IMR-90 (cell line): ENCODE data around the gene ZNF665. TPM values are rescaled to one million over a fixed set of nuclear protein-coding genes. Genes with fewer than 3 reads are reported as not detected.

Source experiments
- ATAC-seq: fragments of 200-7000 bp; cut with Tn5 transposase; 2 replicates; pipeline ENCODE4 v1.9.1; 2020; ENCODE audit warnings: low read depth, mild to moderate bottlenecking, moderate library complexity
- BruUV-seq: library from RNA; stranded (reverse); fragments of 400-500 nt; replicated peaks from 2 replicates; lab custom pipeline; 2021; lab: Mats Ljungman, UMichigan
- CTCF ChIA-PET: fragments of 300-600 bp; formaldehyde crosslinking; extraction: SDS; loops from one replicate; lab custom pipeline; 2021; ENCODE audit warnings: antibody characterized with exemption; lab: Yijun Ruan, JAX
- POLR2A ChIA-PET: fragments of 300-600 bp; sonication (Branson Sonifier 250); formaldehyde crosslinking; loops from one replicate; lab custom pipeline; 2022; ENCODE audit warnings: antibody characterized with exemption; ENCODE audit not compliant: unreplicated experiment; lab: Charles Lee
- DNase-seq: peaks from one replicate; pipeline ENCODE4 v3.0.0; 2013
- H2AFZ ChIP-seq: replicated peaks from 2 replicates; pipeline ENCODE3; 2013; ENCODE audit warnings: low read length, mild to moderate bottlenecking; ENCODE audit not compliant: poor library complexity
- H2AK5ac ChIP-seq: 2 replicates; pipeline ENCODE4 v1.6.1; 2013; ENCODE audit warnings: low read depth, low read length, inconsistent platforms
- H2AK9ac ChIP-seq: replicated peaks from 2 replicates; pipeline ENCODE3; 2013; ENCODE audit warnings: mild to moderate bottlenecking, low read depth, low read length, moderate library complexity; ENCODE audit not compliant: poor library complexity
- H2BK120ac ChIP-seq: 2 replicates; pipeline ENCODE4 v1.6.1; 2013; ENCODE audit warnings: low read depth, low read length, inconsistent platforms
- H2BK15ac ChIP-seq: 3 replicates; pipeline ENCODE4 v1.6.1; 2013; ENCODE audit warnings: low read depth, low read length, inconsistent platforms
- H2BK20ac ChIP-seq: 2 replicates; pipeline ENCODE4 v1.6.1; 2013; ENCODE audit warnings: low read depth, mild to moderate bottlenecking, inconsistent platforms, low read length, moderate library complexity
- H2BK5ac ChIP-seq: 2 replicates; pipeline ENCODE4 v1.6.1; 2013; ENCODE audit warnings: mild to moderate bottlenecking, low read depth, low read length, inconsistent platforms; ENCODE audit not compliant: poor library complexity, severe bottlenecking
- H3K14ac ChIP-seq: replicated peaks from 2 replicates; pipeline ENCODE4 v1.6.1; 2013; ENCODE audit warnings: low read depth, low read length, inconsistent platforms
- H3K18ac ChIP-seq: 2 replicates; pipeline ENCODE4 v1.6.1; 2013; ENCODE audit warnings: low read depth, low read length, control low read depth
- H3K23ac ChIP-seq: 2 replicates; pipeline ENCODE4 v1.6.1; 2013; ENCODE audit warnings: low read depth, low read length, inconsistent platforms
- H3K27ac ChIP-seq: 2 replicates; pipeline ENCODE4 v1.5.1; 2013; ENCODE audit warnings: mild to moderate bottlenecking, control low read depth, low read length; ENCODE audit not compliant: insufficient read depth
- H3K27me3 ChIP-seq: 2 replicates; pipeline ENCODE4 v1.6.1; 2013; ENCODE audit warnings: low read length; ENCODE audit not compliant: control insufficient read depth, insufficient read depth
- H3K36me3 ChIP-seq: 2 replicates; pipeline ENCODE4 v1.6.1; 2013; ENCODE audit warnings: low read length, mixed read lengths; ENCODE audit not compliant: control insufficient read depth, insufficient read depth
- H3K4ac ChIP-seq: 2 replicates; pipeline ENCODE4 v1.6.1; 2013; ENCODE audit warnings: low read depth, low read length, inconsistent platforms
- H3K4me1 ChIP-seq: 2 replicates; pipeline ENCODE4 v1.6.1; 2013; ENCODE audit warnings: low read length, mixed read lengths; ENCODE audit not compliant: control insufficient read depth, insufficient read depth
- H3K4me2 ChIP-seq: 2 replicates; pipeline ENCODE4 v1.6.1; 2013; ENCODE audit warnings: low read depth, mild to moderate bottlenecking, control low read depth, low read length, moderate library complexity
- H3K4me3 ChIP-seq: 2 replicates; pipeline ENCODE4 v1.5.1; 2013; ENCODE audit warnings: low read depth, mild to moderate bottlenecking, control low read depth, low read length, moderate library complexity; ENCODE audit not compliant: insufficient read depth
- H3K56ac ChIP-seq: 2 replicates; pipeline ENCODE4 v1.6.1; 2013; ENCODE audit warnings: low read length, inconsistent platforms; ENCODE audit not compliant: insufficient read depth; ENCODE audit errors: extremely low read depth
- H3K79me1 ChIP-seq, 2 experiments: 2 replicates each; pipeline ENCODE4 v1.6.1; 2013; ENCODE audit warnings: low read length in 2 of 2, inconsistent platforms in 1 of 2, low read depth in 1 of 2
- H3K9ac ChIP-seq: 2 replicates; pipeline ENCODE4 v1.6.1; 2013; ENCODE audit warnings: low read depth, low read length, control low read depth
- H3K9me1 ChIP-seq: 2 replicates; pipeline ENCODE4 v1.6.1; 2013; ENCODE audit warnings: low read length, inconsistent platforms; ENCODE audit not compliant: insufficient read depth
- H3K9me3 ChIP-seq: 2 replicates; pipeline ENCODE4 v1.6.1; 2013; ENCODE audit warnings: low read length; ENCODE audit not compliant: control insufficient read depth, insufficient read depth
- H4K20me1 ChIP-seq: 2 replicates; pipeline ENCODE4 v1.6.1; 2013; ENCODE audit warnings: low read length, inconsistent platforms; ENCODE audit not compliant: insufficient read depth
- H4K5ac ChIP-seq: 2 replicates; pipeline ENCODE4 v1.6.1; 2013; ENCODE audit warnings: mild to moderate bottlenecking, low read depth, low read length, control low read depth
- H4K8ac ChIP-seq, 2 experiments: 2 replicates each; pipeline ENCODE4 v1.6.1; 2013; ENCODE audit warnings: low read depth in 2 of 2, low read length in 2 of 2, control low read depth in 1 of 2, inconsistent platforms in 1 of 2
- H4K91ac ChIP-seq: 2 replicates; pipeline ENCODE4 v1.6.1; 2013; ENCODE audit warnings: low read depth, low read length, inconsistent platforms; ENCODE audit not compliant: insufficient read depth
- CEBPB ChIP-seq: IDR thresholded peaks from 2 replicates; pipeline ENCODE4 v1.6.1; 2012; ENCODE audit warnings: low read depth, low read length, improper control_type of control experiment
- POLR2A ChIP-seq: IDR thresholded peaks from 2 replicates; pipeline ENCODE4 v1.6.1; 2012; ENCODE audit warnings: mild to moderate bottlenecking, low read depth, low read length
- RFX5 ChIP-seq: IDR thresholded peaks from 2 replicates; pipeline ENCODE4 v1.8.0; 2012; ENCODE audit warnings: low read depth, mild to moderate bottlenecking, low read length, moderate library complexity
- WGBS, 2 experiments: methylation state at CpG; one replicate each; pipeline versions ENCODE4 v1.1.5 to v1.1.7; 2013; ENCODE audit warnings: missing lambda C conversion rate in 2 of 2; ENCODE audit not compliant: insufficient read length in 1 of 2; ENCODE audit errors: extremely low coverage in 2 of 2; 5-methylcytosine and 5-hydroxymethylcytosine counted together
- dilution Hi-C: fragments of 300-500 bp; cut with HindIII; formaldehyde crosslinking; loops from one replicate; pipeline ENCODE4 v1.14.3; 2018; ENCODE audit warnings: low sequenced_read_pairs; ENCODE audit not compliant: unreplicated experiment
- in situ Hi-C: fragments of 300-500 bp; cut with MboI; formaldehyde crosslinking; loops from 3 replicates; pipeline ENCODE4 v1.14.3; 2019; ENCODE audit warnings: low sequenced_read_pairs, inconsistent platforms, mixed read lengths
- intact Hi-C: fragments of 100-400 bp; cut with micrococcal nuclease; formaldehyde crosslinking; loops from 2 replicates; pipeline ENCODE4 v1.10.0; 2022
- polyA plus RNA-seq, 3 experiments: library from polyadenylated mRNA; depleted of rRNA; stranded (reverse); fragments of >200 nt; gene quantifications; 2 replicates each; pipeline ENCODE4 v1.2.3, GENCODE V29; 2012; ENCODE audit warnings: low replicate concordance in 1 of 3
- total RNA-seq: library from RNA; depleted of rRNA; stranded (reverse); fragments of >200 nt; gene quantifications from 2 replicates; pipeline ENCODE4 v1.2.3, GENCODE V29; 2012
- TF ChIP-seq, protein P1 (sequence below): fragments of 150-350 bp; IDR thresholded peaks from 2 replicates; pipeline ENCODE4 v1.6.1; 2017; ENCODE audit warnings: mild to moderate bottlenecking, antibody characterized with exemption, low read length, low read depth

The ZNF665 gene
- total and polyA plus RNA-seq, 2 of the 4 experiments (the other 2 are of a cell fraction), result 2.0 to 3.0 TPM

DNA sequence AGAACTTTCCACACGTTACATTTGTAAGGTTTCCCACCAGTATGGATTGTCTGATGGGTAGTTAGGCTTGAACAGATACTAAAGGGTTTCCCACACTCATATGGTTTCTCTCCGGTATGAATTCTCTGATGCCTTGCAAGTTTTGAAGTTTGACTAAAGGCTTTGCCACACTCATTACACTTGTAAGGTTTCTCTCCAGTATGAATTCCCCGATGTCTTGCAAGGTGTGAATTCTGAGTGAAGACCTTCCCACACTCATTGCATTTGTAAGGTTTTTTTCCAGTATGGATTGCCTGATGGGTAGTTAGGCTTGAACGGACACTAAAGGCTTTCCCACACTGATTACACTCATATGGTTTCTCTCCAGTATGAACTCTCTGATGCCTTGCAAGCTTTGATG, 52.8 kb downstream of the ZNF665 start:
- POLR2A ChIA-PET, result no interaction called here
- H4K5ac ChIP-seq, result no peak overlapping the region
- H3K56ac ChIP-seq, result no peak overlapping the region
- DNase-seq, result no peak
- no peaks in the 10 kb centered on the region for H3K4me1 ChIP-seq
- no peak for ATAC-seq
- H2AK5ac ChIP-seq, result no peak overlapping the region
- H3K23ac ChIP-seq, result no peak overlapping the region
- no peak overlapping the region for H3K9ac ChIP-seq
- no peak overlapping the region for H3K14ac ChIP-seq
- peaks cover 39% of the 10 kb centered on the region for H3K9me3 ChIP-seq
- H3K18ac ChIP-seq, result no peak overlapping the region
- no peak overlapping the region for H4K8ac ChIP-seq
- CTCF ChIA-PET, result no interaction called here
- H2BK5ac ChIP-seq, result no peak overlapping the region
- no peak overlapping the region for H2BK15ac ChIP-seq
- WGBS, 2 experiments, result no CpG with 5 or more reads among the region's 4 CpGs
- H2AK9ac ChIP-seq, result no peak overlapping the region
- no peak overlapping the region for H3K4me3 ChIP-seq
- no peak overlapping the region for H2AFZ ChIP-seq
- in situ Hi-C loops, result no loop called here
- H3K27me3 ChIP-seq, result no peaks in the 10 kb centered on the region
- H4K20me1 ChIP-seq, result no peaks in the 10 kb centered on the region
- no peak overlapping the region for H2BK120ac ChIP-seq
- H4K91ac ChIP-seq, result no peak overlapping the region
- H3K36me3 ChIP-seq, result peaks cover 20% of the 10 kb centered on the region
- no peak overlapping the region for H3K27ac ChIP-seq
- BruUV-seq, result no TSS peak
- dilution Hi-C loops, result no loop called here
- intact Hi-C loops, result no loop called here
- TF ChIP-seq, protein P1, sequence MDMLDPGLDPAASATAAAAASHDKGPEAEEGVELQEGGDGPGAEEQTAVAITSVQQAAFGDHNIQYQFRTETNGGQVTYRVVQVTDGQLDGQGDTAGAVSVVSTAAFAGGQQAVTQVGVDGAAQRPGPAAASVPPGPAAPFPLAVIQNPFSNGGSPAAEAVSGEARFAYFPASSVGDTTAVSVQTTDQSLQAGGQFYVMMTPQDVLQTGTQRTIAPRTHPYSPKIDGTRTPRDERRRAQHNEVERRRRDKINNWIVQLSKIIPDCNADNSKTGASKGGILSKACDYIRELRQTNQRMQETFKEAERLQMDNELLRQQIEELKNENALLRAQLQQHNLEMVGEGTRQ, result no peak
- TF ChIP-seq POLR2A (no peak), CEBPB (no peak), RFX5 (no peak)
- no peak overlapping the region for H2BK20ac ChIP-seq
- H3K4ac ChIP-seq, result no peak overlapping the region
- no peaks in the 10 kb centered on the region for H3K9me1 ChIP-seq
- H3K4me2 ChIP-seq, result no peak overlapping the region
- H3K79me1 ChIP-seq, result peaks cover 0 to 3% of the 10 kb centered on the region in 2 experiments; a peak in 1 of 4 replicates
